ENCODE measurements around the gene MMD.

MMD gene

GRCh38 chr17:55366020-55366481, 55.6 kb downstream of the MMD start:
- Histone ChIP-seq H3K27ac (replicated peaks) (no peak overlapping the region), H3K27me3 (ENCODE audit: insufficient read depth, poor library complexity, severe bottlenecking) (no peaks in the 10 kb centered on the region), H3K4me3 (replicated peaks; ENCODE audit: insufficient read depth, low read length) (no peak overlapping the region)
- no peak for DNase-seq (ENCODE audit: low read depth in 1 of 2, low spot score in 1 of 2)
- TF ChIP-seq SPI1 (IDR thresholded peaks at IDR 0.05; ENCODE audit: borderline replicate concordance, low read depth): no peak
- TF ChIP-seq POLR2AphosphoS5 (IDR thresholded peaks at IDR 0.05; ENCODE audit: low read depth): no peak
- no peak for TF ChIP-seq CTCF (IDR thresholded peaks at IDR 0.05; ENCODE audit: insufficient read depth, low read length)
- no peak for TF ChIP-seq REST (IDR thresholded peaks at IDR 0.05; ENCODE audit: insufficient replicate concordance, low read depth)
- no peak for TF ChIP-seq GABPA (IDR thresholded peaks at IDR 0.05; ENCODE audit: low read depth)

GRCh38 chr17:55363033-55363432, 58.6 kb downstream of the MMD start:
- Histone ChIP-seq H3K27ac (replicated peaks) (no peak overlapping the region), H3K4me3 (replicated peaks; ENCODE audit: insufficient read depth, low read length) (no peak overlapping the region), H3K27me3 (ENCODE audit: insufficient read depth, poor library complexity, severe bottlenecking) (no peaks in the 10 kb centered on the region)
- DNase-seq (ENCODE audit: low read depth in 1 of 2, low spot score in 1 of 2): no peak
- no peak for TF ChIP-seq SPI1 (IDR thresholded peaks at IDR 0.05; ENCODE audit: borderline replicate concordance, low read depth)
- no peak for TF ChIP-seq POLR2AphosphoS5 (IDR thresholded peaks at IDR 0.05; ENCODE audit: low read depth)
- TF ChIP-seq CTCF (IDR thresholded peaks at IDR 0.05; ENCODE audit: insufficient read depth, low read length): no peak
- TF ChIP-seq GABPA (IDR thresholded peaks at IDR 0.05; ENCODE audit: low read depth): no peak
- TF ChIP-seq REST (IDR thresholded peaks at IDR 0.05; ENCODE audit: insufficient replicate concordance, low read depth): no peak

GRCh38 chr17:55360971-55361370, 60.7 kb downstream of the MMD start:
- no peak for DNase-seq (ENCODE audit: low read depth in 1 of 2, low spot score in 1 of 2)
- Histone ChIP-seq H3K27me3 (ENCODE audit: insufficient read depth, poor library complexity, severe bottlenecking) (no peaks in the 10 kb centered on the region), H3K4me3 (replicated peaks; ENCODE audit: insufficient read depth, low read length) (no peak overlapping the region), H3K27ac (replicated peaks) (no peak overlapping the region)
- no peak for TF ChIP-seq POLR2AphosphoS5 (IDR thresholded peaks at IDR 0.05; ENCODE audit: low read depth)

- Histone ChIP-seq H3K4me3 (replicated peaks; ENCODE audit: insufficient read depth, low read length) (no peak overlapping the region), H3K27ac (replicated peaks) (no peak overlapping the region), H3K27me3 (ENCODE audit: insufficient read depth, poor library complexity, severe bottlenecking) (no peaks in the 10 kb centered on the region)
- TF ChIP-seq POLR2AphosphoS5 (IDR thresholded peaks at IDR 0.05; ENCODE audit: low read depth) (no peak), CTCF (IDR thresholded peaks at IDR 0.05; ENCODE audit: insufficient read depth, low read length) (peak; percentile 63), REST (IDR thresholded peaks at IDR 0.05; ENCODE audit: insufficient replicate concordance, low read depth) (no peak)
- DNase-seq (ENCODE audit: low read depth in 1 of 2, low spot score in 1 of 2): peak in 1 of 2 experiments; percentile 60
Measured at GRCh38 chr17:55356434-55357328, 65.0 kb downstream of the MMD start.

Data from HL-60 (cell line).